ENCODE results near the gene SPAG8. TPM values are rescaled to one million over a fixed set of nuclear protein-coding genes. Genes with fewer than 3 reads are reported as not detected.

Gene SPAG8
- polyA plus RNA-seq, 1 donor, result 10.4 TPM

- no peak for DNase-seq
Observed at GRCh38 chr9:35840881-35841644, 29.0 kb upstream of the SPAG8 start.

GRCh38 chr9:35839926-35840325, 27.9 kb upstream of the SPAG8 start:
- no peak for DNase-seq

GRCh38 chr9:35836595-35836994, 24.5 kb upstream of the SPAG8 start:
- no peak for DNase-seq

GRCh38 chr9:35835766-35836165, 23.7 kb upstream of the SPAG8 start:
- no peak for DNase-seq

- no peak for DNase-seq
Observed at GRCh38 chr9:35835216-35835632, 23.2 kb upstream of the SPAG8 start.

GRCh38 chr9:35834260-35835215, 22.5 kb upstream of the SPAG8 start:
- no peak for DNase-seq

GRCh38 chr9:35832814-35833213, 20.8 kb upstream of the SPAG8 start:
- DNase-seq, result no peak

- no peak for DNase-seq
Observed at GRCh38 chr9:35831040-35831439, 19.0 kb upstream of the SPAG8 start.

- DNase-seq, result no peak
Observed at GRCh38 chr9:35829764-35830096, 17.7 kb upstream of the SPAG8 start.

- peak; percentile 94 for DNase-seq
Observed at GRCh38 chr9:35829084-35829763, 17.2 kb upstream of the SPAG8 start, which contains the start of gene TMEM8B. Gene TMEM8B (plus strand): TSS chr9:35829228. CDS start chr9:35829448, 220 bp downstream.

- DNase-seq, result no peak
Observed at GRCh38 chr9:35828716-35829083, 16.6 kb upstream of the SPAG8 start, which contains the start of gene FAM221B. Gene FAM221B (minus strand): TSS chr9:35828732. CDS start chr9:35826161, 2,571 bp downstream.

GRCh38 chr9:35827486-35827885, 15.4 kb upstream of the SPAG8 start:
- no peak for DNase-seq

- DNase-seq, result peak; percentile 63
Observed at GRCh38 chr9:35826071-35826701, 14.1 kb upstream of the SPAG8 start.

- no peak for DNase-seq
Observed at GRCh38 chr9:35822926-35823325, 10.9 kb upstream of the SPAG8 start.

- DNase-seq, result no peak
Observed at GRCh38 chr9:35820076-35820475, 8.0 kb upstream of the SPAG8 start.

- no peak for DNase-seq
Observed at GRCh38 chr9:35818341-35818740, 6.3 kb upstream of the SPAG8 start.

- DNase-seq, result no peak
Observed at GRCh38 chr9:35816708-35817107, 4.6 kb upstream of the SPAG8 start.

GRCh38 chr9:35814841-35815543, 2.9 kb upstream of the SPAG8 start, which contains the start of gene HINT2:
Gene HINT2 (minus strand): TSS chr9:35815042. CDS start chr9:35814979, 63 bp downstream.
- DNase-seq, result peak; percentile 98

GRCh38 chr9:35814106-35814840, 2.2 kb upstream of the SPAG8 start:
- DNase-seq, result no peak

- DNase-seq, result no peak
Observed at GRCh38 chr9:35813434-35814105, 1.5 kb upstream of the SPAG8 start.
